Mesenchymal stem cell (in vitro differentiated cells and primary cell): ENCODE results near the gene C14orf132.

Experiments used
- DNase-seq: peaks from one replicate; pipeline ENCODE4 v3.0.0-alpha.2; 2013
- H2AFZ ChIP-seq: one replicate; pipeline ENCODE4 v1.6.1; 2013; ENCODE audit warnings: low read depth, mild to moderate bottlenecking, control low read depth, inconsistent platforms, low read length, moderate library complexity
- H2AK5ac ChIP-seq: 2 replicates; pipeline ENCODE4 v1.6.1; 2013; ENCODE audit warnings: low read length, moderate library complexity, mild to moderate bottlenecking, inconsistent platforms; ENCODE audit not compliant: severe bottlenecking
- H2BK120ac ChIP-seq: one replicate; pipeline ENCODE4 v1.6.1; 2013; ENCODE audit warnings: low read depth, mild to moderate bottlenecking, inconsistent platforms, low read length, moderate library complexity
- H2BK12ac ChIP-seq, 2 experiments: one replicate each; pipeline ENCODE4 v1.6.1; 2013; ENCODE audit warnings: inconsistent platforms in 2 of 2, low read length in 2 of 2, mild to moderate bottlenecking in 2 of 2, moderate library complexity in 2 of 2, control low read depth in 1 of 2
- H2BK15ac ChIP-seq: one replicate; pipeline ENCODE4 v1.6.1; 2013; ENCODE audit warnings: mild to moderate bottlenecking, low read depth, inconsistent platforms; ENCODE audit not compliant: poor library complexity, severe bottlenecking
- H2BK5ac ChIP-seq: 2 replicates; pipeline ENCODE4 v1.6.1; 2013; ENCODE audit warnings: low read depth, mild to moderate bottlenecking, low read length, control low read depth, inconsistent platforms; ENCODE audit not compliant: poor library complexity, severe bottlenecking
- H3K14ac ChIP-seq, 2 experiments: one replicate each; pipeline ENCODE4 v1.6.1; 2013; ENCODE audit warnings: inconsistent platforms in 2 of 2, low read length in 2 of 2, control low read depth in 1 of 2, mild to moderate bottlenecking in 1 of 2, moderate library complexity in 1 of 2
- H3K18ac ChIP-seq, 2 experiments: one replicate each; pipeline ENCODE4 v1.6.1; 2013; ENCODE audit warnings: inconsistent platforms in 2 of 2, low read length in 2 of 2, control low read depth in 1 of 2, low read depth in 1 of 2, mild to moderate bottlenecking in 1 of 2
- H3K23ac ChIP-seq, 2 experiments: one replicate each; pipeline ENCODE4 v1.6.1; 2013; ENCODE audit warnings: inconsistent platforms in 2 of 2, low read length in 2 of 2, mild to moderate bottlenecking in 2 of 2, moderate library complexity in 2 of 2, control low read depth in 1 of 2
- H3K27ac ChIP-seq: 2 replicates; pipeline ENCODE4 v1.5.1; 2013; ENCODE audit warnings: mild to moderate bottlenecking, moderate library complexity, low read length, control low read depth, inconsistent platforms; ENCODE audit not compliant: poor library complexity, severe bottlenecking
- H3K27me3 ChIP-seq, 2 experiments: 2 replicates each; pipeline versions ENCODE4 v1.6.1 to v1.7.0; 2013; ENCODE audit warnings: low read length in 2 of 2, mild to moderate bottlenecking in 2 of 2, moderate library complexity in 2 of 2, control low read depth in 1 of 2, inconsistent platforms in 1 of 2; ENCODE audit not compliant: control insufficient read depth in 1 of 2, insufficient read depth in 1 of 2
- H3K36me3 ChIP-seq, 2 experiments: 2 replicates each; pipeline versions ENCODE4 v1.6.1 to v1.7.0; 2013; ENCODE audit warnings: low read length in 2 of 2, control low read depth in 1 of 2, inconsistent platforms in 1 of 2, low read depth in 1 of 2, mild to moderate bottlenecking in 1 of 2; ENCODE audit not compliant: insufficient read depth in 2 of 2, control insufficient read depth in 1 of 2
- H3K4ac ChIP-seq, 2 experiments: one replicate each; pipeline ENCODE4 v1.6.1; 2013; ENCODE audit warnings: inconsistent platforms in 2 of 2, low read length in 2 of 2, mild to moderate bottlenecking in 2 of 2, moderate library complexity in 2 of 2, control low read depth in 1 of 2, low read depth in 1 of 2
- H3K4me1 ChIP-seq: 2 replicates; pipeline ENCODE4 v1.6.1; 2013; ENCODE audit warnings: low read depth, low read length, control low read depth; ENCODE audit not compliant: control insufficient read depth, insufficient read depth
- H3K4me2 ChIP-seq: 2 replicates; pipeline ENCODE4 v1.6.1; 2013; ENCODE audit warnings: low read length, mild to moderate bottlenecking, inconsistent platforms; ENCODE audit not compliant: poor library complexity, severe bottlenecking
- H3K4me3 ChIP-seq, 2 experiments: 2 replicates each; pipeline versions ENCODE4 v1.5.1 to v1.7.0; 2013; ENCODE audit warnings: low read length in 2 of 2, mild to moderate bottlenecking in 2 of 2, control low read depth in 1 of 2, low read depth in 1 of 2; ENCODE audit not compliant: insufficient read depth in 1 of 2
- H3K79me1 ChIP-seq: replicated peaks from 2 replicates; pipeline ENCODE4 v1.6.1; 2013; ENCODE audit warnings: mild to moderate bottlenecking, control low read depth, low read length, inconsistent platforms; ENCODE audit not compliant: poor library complexity, severe bottlenecking
- H3K9ac ChIP-seq: 2 replicates; pipeline ENCODE4 v1.7.0; 2013; ENCODE audit warnings: mild to moderate bottlenecking, low read length, moderate library complexity
- H3K9me3 ChIP-seq: 2 replicates; pipeline ENCODE4 v1.7.0; 2013; ENCODE audit warnings: mild to moderate bottlenecking, low read length; ENCODE audit not compliant: control insufficient read depth
- H4K8ac ChIP-seq: one replicate; pipeline ENCODE4 v1.6.1; 2013; ENCODE audit warnings: inconsistent platforms, mild to moderate bottlenecking, low read length, moderate library complexity
- H4K91ac ChIP-seq: one replicate; pipeline ENCODE4 v1.6.1; 2013; ENCODE audit warnings: mild to moderate bottlenecking, low read length, inconsistent platforms
- WGBS: methylation state at CpG from one replicate; pipeline ENCODE4 v1.1.7; 2013; ENCODE audit warnings: mixed read lengths; 5-methylcytosine and 5-hydroxymethylcytosine counted together

Gene C14orf132

GRCh38 chr14:96095058-96095457, 55.9 kb downstream of the C14orf132 start:
- peaks cover 7% of the 10 kb centered on the region for H3K79me1 ChIP-seq
- peak overlapping the region in 1 of 2 experiments; percentile 69 for H2BK12ac ChIP-seq
- no peaks in the 10 kb centered on the region for H3K36me3 ChIP-seq
- H3K4me1 ChIP-seq: peaks cover 52% of the 10 kb centered on the region
- no peak overlapping the region for H3K4me3 ChIP-seq
- no peak overlapping the region for H3K4me2 ChIP-seq
- H3K23ac ChIP-seq: no peak overlapping the region
- no peak overlapping the region for H2BK5ac ChIP-seq
- peak overlapping the region; percentile 93 for H3K27ac ChIP-seq
- whole genome bisulfite sequencing: 98% methylated on average over 2 of the region's 3 CpGs
- peak overlapping the region; percentile 16 to 62 for H3K18ac ChIP-seq
- H3K14ac ChIP-seq: no peak overlapping the region
- no peak overlapping the region for H2AFZ ChIP-seq
- no peak overlapping the region for H2BK15ac ChIP-seq
- peak overlapping the region; percentile 21 for H4K91ac ChIP-seq
- no peaks in the 10 kb centered on the region for H3K27me3 ChIP-seq
- no peak overlapping the region for H4K8ac ChIP-seq
- H2BK120ac ChIP-seq: no peak overlapping the region
- DNase-seq: no peak
- H3K9me3 ChIP-seq: no peaks in the 10 kb centered on the region
- H3K4ac ChIP-seq: peak overlapping the region in 1 of 2 experiments; percentile 25
- H3K9ac ChIP-seq: peak overlapping the region; percentile 47
- peak overlapping the region; percentile 77 for H2AK5ac ChIP-seq

DNA sequence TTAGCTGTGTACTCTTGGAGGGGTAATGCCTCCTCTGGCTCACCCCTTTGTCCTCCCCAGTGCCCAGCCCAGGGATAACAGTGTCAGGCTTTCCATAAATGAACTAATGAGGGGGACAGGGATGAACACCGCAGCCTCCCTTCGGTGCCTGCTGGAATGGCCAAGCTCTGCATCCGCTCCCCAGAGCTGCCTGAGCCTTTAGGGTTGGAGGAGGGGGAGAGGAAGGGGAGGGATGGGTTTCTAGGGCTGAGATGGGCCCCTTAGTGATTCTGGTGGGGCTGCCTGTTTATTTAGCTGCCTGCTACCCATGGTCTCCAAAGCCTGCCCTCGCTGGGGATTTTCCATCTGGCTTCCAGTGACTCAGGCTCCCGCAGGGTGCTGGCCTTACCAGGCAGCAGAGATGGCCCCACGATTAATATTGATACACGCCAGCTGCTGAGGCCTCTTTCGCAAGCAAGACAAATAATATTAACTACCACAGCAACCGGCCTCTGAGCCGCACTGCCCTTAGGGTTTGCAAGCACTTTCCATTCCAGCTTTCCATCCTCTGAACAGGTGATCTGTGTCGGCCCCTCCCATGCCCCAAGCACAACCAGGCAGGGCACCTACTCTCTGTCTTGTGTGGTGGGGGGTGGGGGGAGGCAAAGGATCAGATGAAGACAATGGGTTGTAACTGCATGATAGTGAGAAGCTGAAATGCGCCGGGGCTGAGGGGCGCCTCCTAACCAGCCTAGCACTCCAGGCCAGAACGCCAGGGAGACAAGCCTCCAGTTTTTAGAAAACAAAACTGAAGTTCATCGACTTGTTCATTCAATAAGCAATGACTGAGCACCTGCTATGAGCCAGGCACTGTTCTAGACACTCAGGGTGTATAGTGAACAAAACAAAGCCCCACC, 56.7 kb downstream of the C14orf132 start:
- Histone ChIP-seq H4K91ac (no peak overlapping the region), H2BK12ac (peak overlapping the region; percentile 19 to 76), H3K27me3 (no peaks in the 10 kb centered on the region), H3K18ac (peak overlapping the region; percentile 40 to 76), H3K79me1 (peaks cover 7% of the 10 kb centered on the region), H3K9ac (peak overlapping the region; percentile 47), H2AFZ (no peak overlapping the region), H3K14ac (no peak overlapping the region), H3K4me1 (peaks cover 50% of the 10 kb centered on the region), H3K4me2 (peak overlapping the region; percentile 40), H3K23ac (no peak overlapping the region), H2BK5ac (peak overlapping the region; percentile 39), H3K27ac (peak overlapping the region; percentile 93), H3K36me3 (no peaks in the 10 kb centered on the region), H2BK15ac (peak overlapping the region; percentile 92), H4K8ac (peak overlapping the region; percentile 70), H2AK5ac (peak overlapping the region; percentile 72), H2BK120ac (no peak overlapping the region), H3K4me3 (peak overlapping the region in 1 of 2 experiments; percentile 48), H3K4ac (peak overlapping the region; percentile 35 to 45), H3K9me3 (no peaks in the 10 kb centered on the region)
- WGBS: 38% methylated on average over 14 of the region's 16 CpGs
- DNase-seq: peak; percentile 97

DNA sequence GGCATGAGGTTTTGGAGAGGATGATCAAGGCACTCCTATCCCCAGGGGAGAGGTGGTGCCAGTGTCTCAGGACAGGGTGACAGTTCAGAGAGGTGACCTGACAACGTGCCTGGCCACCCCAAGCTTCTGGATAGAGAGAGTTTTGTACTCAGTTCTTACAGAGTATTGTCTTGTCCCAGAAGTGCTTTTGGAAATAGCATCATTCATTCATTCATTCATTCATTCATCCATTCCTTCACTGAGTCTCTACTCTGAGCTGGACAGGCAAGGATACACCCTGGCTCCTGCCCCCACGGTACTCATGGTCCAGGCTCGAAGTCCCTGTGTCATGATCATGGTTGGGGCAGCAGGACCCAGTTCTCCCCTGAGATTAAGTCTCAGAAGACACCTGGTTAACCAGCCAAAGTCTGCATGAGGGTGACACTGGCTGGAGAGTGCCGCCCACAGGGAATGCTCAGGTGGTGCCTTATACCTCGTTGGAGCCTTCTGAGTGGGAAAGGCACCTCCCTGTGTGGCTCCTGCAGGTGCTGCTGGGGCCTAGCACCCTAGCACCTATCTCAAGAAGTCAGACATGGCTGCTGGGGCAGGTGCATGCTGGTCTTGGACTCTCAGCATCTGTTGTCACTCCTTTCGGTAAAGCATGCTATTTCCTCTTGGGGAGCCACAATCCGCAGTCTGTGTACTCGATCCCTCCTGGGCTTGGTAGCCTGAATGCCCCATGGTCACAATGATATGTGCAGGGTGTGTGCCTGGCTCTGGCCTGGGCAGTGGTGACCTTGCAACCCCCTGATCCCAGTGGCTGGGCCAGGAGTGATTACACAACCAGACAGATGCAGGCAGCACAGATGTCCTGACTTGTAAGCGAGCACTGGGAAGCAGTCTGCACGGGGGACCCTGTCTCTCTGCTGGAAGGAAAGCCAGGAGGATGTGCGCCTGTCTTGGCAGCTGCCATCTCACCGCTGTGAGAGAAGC, 57.8 kb downstream of the C14orf132 start:
- Histone ChIP-seq H3K27ac (peak overlapping the region; percentile 93), H3K4me1 (peaks cover 49% of the 10 kb centered on the region), H3K27me3 (no peaks in the 10 kb centered on the region), H3K36me3 (no peaks in the 10 kb centered on the region), H3K18ac (peak overlapping the region in 1 of 2 experiments; percentile 66), H3K23ac (no peak overlapping the region), H4K8ac (no peak overlapping the region), H4K91ac (no peak overlapping the region), H3K9me3 (no peaks in the 10 kb centered on the region), H2BK120ac (no peak overlapping the region), H2AK5ac (peak overlapping the region; percentile 86), H3K9ac (peak overlapping the region; percentile 14), H2BK15ac (no peak overlapping the region), H3K4me2 (no peak overlapping the region), H3K14ac (no peak overlapping the region), H2BK5ac (no peak overlapping the region), H2BK12ac (peak overlapping the region; percentile 10 to 49), H3K79me1 (peaks cover 5% of the 10 kb centered on the region), H3K4me3 (peak overlapping the region in 1 of 2 experiments; percentile 48), H2AFZ (no peak overlapping the region), H3K4ac (no peak overlapping the region)
- WGBS: 77% methylated on average over 12 of the region's 12 CpGs
- no peak for DNase-seq
